ENCODE results near the gene TECPR1. TPM values are rescaled to one million over a fixed set of nuclear protein-coding genes. Genes with fewer than 3 reads are reported as not detected.

The TECPR1 gene
- total RNA-seq, 1 experiment from 2014 or later, result 10.8 TPM

- no peak for DNase-seq (ENCODE audit: low spot score)
Observed at GRCh38 chr7:98210513-98211220, 41.4 kb downstream of the TECPR1 start.

GRCh38 chr7:98209166-98209920 lies 42.7 kb downstream of the TECPR1 start:
- DNase-seq (ENCODE audit: low spot score), result no peak

GRCh38 chr7:98206451-98207330 lies 45.3 kb downstream of the TECPR1 start:
- no peak for DNase-seq (ENCODE audit: low spot score)

GRCh38 chr7:98205162-98205845 lies 46.7 kb downstream of the TECPR1 start:
- no peak for DNase-seq (ENCODE audit: low spot score)

GRCh38 chr7:98204670-98205069 lies 47.4 kb downstream of the TECPR1 start:
- no peak for DNase-seq (ENCODE audit: low spot score)

GRCh38 chr7:98203964-98204605 lies 47.9 kb downstream of the TECPR1 start:
- DNase-seq (ENCODE audit: low spot score), result no peak

- DNase-seq (ENCODE audit: low spot score), result no peak
Observed at GRCh38 chr7:98203261-98203963, 48.6 kb downstream of the TECPR1 start.

GRCh38 chr7:98202367-98203195 lies 49.5 kb downstream of the TECPR1 start:
- no peak for DNase-seq (ENCODE audit: low spot score)

- DNase-seq (ENCODE audit: low spot score), result no peak
Observed at GRCh38 chr7:98200364-98200763, 51.7 kb downstream of the TECPR1 start.

GRCh38 chr7:98199131-98199530 lies 52.9 kb downstream of the TECPR1 start:
- no peak for DNase-seq (ENCODE audit: low spot score)

- DNase-seq (ENCODE audit: low spot score), result no peak
Observed at GRCh38 chr7:98196706-98197605, 55.1 kb downstream of the TECPR1 start.

- no peak for DNase-seq (ENCODE audit: low spot score)
Observed at GRCh38 chr7:98194672-98195457, 57.2 kb downstream of the TECPR1 start.

GRCh38 chr7:98194186-98194585 lies 57.8 kb downstream of the TECPR1 start:
- DNase-seq (ENCODE audit: low spot score), result no peak

- DNase-seq (ENCODE audit: low spot score), result no peak
Observed at GRCh38 chr7:98193474-98194180, 58.4 kb downstream of the TECPR1 start.

- no peak for DNase-seq (ENCODE audit: low spot score)
Observed at GRCh38 chr7:98192781-98193457, 59.1 kb downstream of the TECPR1 start.

- DNase-seq (ENCODE audit: low spot score), result no peak
Observed at GRCh38 chr7:98191668-98192431, 60.2 kb downstream of the TECPR1 start.

Measured in H4 (cell line).